ENCODE results near the gene JAKMIP1.

DNA sequence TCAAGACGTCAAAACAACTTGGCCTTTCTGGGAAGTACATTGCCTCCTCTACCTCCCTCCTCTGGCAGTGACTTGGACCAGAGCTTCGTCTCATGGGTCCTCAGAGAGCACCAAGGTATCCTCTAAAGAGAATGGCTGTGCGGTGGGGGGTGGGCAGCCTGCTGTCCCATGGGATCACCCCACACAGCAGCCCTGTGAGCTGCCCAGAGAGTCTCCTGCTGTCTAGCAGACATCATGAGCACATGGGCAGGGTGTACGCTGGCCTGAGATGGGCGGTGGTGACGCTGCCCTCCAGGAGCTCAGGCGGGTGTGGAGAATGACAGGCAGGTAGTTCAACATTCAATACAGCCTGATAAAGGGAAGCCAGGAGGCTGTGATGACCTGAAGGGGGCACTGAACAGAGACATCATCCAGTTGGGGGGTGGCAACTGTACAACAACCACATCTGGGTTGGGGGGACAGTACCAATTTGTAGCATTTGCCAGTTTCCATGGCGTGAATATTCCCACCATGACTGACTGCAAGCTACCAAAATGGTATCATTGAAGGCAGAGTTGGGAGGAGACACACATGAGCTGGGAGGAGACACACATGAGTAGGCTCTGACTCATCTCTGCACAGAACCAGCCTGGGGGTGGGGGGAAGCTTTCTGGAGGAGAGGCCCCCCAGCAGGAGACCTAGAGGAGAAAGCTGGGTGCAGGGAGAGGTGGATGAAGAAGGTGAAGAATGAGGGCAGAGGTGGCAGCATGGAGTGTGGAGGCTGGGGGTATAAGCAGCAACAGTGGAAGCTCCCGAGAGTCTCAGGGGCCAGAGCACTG is 218.0 kb downstream of the JAKMIP1 start:
- no peak for TF ChIP-seq POLR2A (IDR thresholded peaks at IDR 0.05)
- TF ChIP-seq, protein P1, sequence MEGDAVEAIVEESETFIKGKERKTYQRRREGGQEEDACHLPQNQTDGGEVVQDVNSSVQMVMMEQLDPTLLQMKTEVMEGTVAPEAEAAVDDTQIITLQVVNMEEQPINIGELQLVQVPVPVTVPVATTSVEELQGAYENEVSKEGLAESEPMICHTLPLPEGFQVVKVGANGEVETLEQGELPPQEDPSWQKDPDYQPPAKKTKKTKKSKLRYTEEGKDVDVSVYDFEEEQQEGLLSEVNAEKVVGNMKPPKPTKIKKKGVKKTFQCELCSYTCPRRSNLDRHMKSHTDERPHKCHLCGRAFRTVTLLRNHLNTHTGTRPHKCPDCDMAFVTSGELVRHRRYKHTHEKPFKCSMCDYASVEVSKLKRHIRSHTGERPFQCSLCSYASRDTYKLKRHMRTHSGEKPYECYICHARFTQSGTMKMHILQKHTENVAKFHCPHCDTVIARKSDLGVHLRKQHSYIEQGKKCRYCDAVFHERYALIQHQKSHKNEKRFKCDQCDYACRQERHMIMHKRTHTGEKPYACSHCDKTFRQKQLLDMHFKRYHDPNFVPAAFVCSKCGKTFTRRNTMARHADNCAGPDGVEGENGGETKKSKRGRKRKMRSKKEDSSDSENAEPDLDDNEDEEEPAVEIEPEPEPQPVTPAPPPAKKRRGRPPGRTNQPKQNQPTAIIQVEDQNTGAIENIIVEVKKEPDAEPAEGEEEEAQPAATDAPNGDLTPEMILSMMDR (IDR thresholded peaks at IDR 0.05), result no peak
